HG03064 (cell line): ENCODE results near the gene CLMN.

ENCODE experiments used
- ATAC-seq: cut with Tn5 transposase; IDR thresholded peaks from one replicate; pipeline ENCODE4 v1.9.1; 2021; ENCODE audit warnings: low read depth; ENCODE audit not compliant: unreplicated experiment

CLMN gene

DNA sequence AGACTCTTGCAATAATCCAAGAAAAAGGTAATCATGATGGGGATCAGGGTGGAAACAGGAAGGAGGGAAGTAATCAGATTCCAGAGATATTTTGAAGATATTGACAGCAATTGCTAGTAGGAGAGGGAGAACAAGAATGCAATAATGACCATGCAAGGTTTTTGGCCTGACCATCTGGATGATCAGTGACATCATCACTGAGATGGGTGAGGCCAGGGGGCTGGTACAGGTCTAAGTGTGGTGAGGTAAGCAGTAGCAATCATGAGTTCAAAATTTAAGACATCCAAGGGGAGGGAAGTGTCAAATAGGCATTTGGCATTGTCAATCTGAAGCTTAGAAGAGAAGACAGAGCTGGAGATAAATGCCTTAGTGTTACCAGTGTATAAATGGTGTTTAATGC is 24.8 kb upstream of the CLMN start:
- ATAC-seq: no peak

DNA sequence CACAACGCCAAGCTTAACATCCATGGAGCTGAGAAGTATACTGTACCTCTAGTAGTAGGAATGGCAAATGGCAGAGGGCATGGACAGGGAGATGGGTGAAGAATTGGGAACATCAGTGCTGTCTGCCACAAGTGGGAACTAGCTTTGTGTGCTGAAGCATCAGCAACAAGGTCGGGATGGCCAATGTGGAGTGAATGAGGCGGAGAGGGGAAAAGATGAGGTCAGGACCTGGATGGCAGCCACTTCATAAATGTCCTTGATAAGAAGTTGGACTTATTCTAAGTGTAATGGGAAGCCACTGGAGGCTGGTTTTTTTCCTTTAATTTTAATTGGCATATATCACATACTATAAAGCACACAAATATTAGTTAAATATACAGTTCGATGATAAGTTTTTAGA is 21.9 kb upstream of the CLMN start:
- ATAC-seq: no peak

DNA sequence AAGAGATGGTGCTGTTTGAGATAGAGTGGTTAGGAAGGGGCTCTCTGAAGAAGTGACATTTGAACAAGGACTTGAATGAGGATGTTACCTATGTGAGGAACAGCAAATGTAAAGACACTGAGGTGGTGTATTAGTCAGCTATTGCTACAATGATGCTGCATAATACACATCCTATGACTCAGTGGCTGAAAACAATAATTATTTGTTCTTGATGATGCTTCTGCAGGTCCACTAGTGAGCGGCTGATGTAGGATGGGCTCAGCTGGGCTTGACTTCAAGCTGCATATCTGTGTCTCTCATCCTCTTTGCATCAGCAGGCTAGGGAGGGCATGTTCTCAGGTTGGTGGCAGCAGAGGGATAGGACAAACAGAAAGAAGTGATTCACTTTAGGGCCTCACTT is 21.4 kb upstream of the CLMN start:
- ATAC-seq: no peak

DNA sequence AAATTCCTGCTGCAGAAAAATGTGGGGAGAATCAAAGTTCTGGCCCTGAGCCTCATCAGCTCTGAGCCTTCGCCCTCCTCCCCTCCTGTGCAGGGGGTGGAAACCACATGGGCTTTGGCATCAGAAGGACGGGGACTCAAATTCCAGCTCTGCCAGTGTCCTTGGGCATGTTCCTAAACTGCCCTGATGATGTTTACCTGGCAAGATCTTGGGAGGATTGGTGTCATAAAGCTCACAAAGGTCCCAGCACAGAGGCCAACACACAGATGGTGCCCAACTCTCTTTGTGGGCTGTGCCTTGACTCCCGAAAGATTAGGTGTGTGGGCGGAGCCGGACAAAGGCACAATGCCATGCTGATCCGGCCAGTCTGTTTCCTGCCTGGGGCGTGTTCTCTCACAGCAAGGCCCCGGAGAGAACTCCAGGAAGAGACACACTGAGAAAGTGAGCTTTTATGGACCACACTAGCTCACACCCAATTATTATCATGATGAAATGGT is 20.5 kb upstream of the CLMN start:
- no peak for ATAC-seq

DNA sequence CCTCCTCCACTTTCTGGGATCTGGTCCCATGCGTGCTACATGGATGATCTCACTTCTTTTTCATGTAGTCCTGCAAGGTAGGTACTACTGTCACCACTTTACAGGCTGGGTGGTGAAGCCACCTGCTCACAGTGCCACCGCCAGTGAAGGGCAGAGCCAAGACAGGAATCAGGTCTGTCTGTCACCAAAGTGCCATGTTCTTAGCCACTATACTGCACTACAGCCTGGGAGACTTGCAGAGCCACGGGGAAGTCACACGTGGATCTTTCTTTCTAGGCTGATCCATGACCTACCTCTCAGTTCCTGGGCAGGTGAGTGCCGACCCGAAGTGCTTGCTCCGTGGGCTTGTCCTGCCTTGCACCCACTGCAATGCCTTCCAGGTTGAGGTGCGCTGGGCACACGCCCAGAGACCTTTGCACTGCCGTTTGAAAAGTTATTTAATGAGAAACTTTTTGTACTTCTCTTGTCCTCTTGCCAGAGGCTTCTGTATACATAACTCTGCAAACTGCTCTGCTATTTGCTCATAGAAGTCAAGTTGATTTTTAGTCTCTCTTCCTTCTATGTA is 19.7 kb upstream of the CLMN start:
- ATAC-seq: no peak

DNA sequence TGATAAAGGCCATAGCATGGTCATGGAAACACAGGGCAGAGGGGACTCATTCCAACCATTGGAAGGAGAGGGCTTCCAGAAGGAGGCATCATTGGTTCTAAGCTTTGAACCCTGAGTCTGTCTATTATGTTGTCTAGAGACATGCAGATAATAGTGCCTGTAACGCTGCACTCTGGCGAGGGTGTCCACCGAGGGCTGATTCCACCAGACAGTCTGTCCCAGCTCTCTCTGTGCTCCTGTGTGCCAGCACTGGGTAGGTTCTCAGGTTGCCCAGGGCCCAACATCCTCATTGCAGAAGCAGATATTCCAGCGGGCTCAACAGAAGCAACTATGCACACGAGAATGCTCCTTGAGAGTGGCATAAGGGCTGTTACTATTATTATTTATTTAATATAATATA is 18.7 kb upstream of the CLMN start:
- ATAC-seq: no peak

DNA sequence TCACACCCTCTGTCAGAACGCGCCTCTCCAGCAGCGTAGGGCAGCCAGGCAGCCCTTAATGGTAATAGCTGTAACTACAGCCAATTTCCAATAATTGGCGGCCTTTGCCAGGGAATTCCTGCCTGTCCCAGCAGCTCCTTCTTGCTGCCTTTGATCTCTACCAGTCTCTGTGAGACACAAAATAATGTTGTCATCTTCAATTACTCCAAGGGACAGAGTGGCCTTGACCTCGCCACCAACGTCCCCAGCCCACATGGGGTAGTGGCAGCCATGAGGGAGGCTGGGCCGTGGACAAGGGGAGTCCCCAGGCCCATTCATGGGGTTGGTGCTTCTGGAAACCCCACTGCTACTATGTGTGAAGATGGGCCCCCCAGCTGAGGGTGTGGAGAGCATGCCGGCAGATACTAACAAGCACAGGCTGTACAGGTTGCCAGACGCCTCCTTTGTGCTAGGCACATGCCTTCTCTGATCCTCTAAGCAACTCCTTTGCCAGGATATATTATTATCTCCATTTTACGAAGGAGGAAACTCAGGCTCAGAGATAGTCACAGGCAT is 17.4 kb upstream of the CLMN start:
- ATAC-seq: no peak

DNA sequence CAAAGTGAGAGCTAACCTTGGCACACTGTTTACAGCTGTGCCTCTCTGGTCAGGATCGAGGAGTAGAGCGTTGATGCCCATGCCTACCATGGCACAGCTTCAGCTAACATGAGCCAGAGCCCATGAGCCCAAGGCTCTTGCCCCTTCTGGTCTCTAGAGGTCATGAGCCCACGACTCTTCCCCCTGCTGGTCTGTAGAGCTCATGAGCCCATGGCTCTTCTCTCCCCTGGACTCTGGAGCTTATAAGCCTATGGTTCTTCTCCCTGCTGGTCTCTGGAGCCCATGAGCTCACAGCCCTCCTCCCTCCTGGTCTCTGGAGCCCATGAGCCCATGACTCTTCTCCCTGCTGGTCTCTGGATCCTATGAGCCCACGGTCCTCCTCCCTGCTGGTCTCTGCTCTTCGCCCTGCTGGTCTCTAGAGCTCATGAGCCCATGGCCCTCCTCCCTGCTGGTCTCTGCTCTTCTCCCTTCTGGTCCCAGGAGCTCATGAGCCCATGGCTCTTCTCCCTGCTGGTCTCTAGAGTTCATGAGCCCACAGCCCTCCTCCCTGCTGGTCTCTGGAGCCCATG is 16.6 kb upstream of the CLMN start:
- ATAC-seq: no peak

DNA sequence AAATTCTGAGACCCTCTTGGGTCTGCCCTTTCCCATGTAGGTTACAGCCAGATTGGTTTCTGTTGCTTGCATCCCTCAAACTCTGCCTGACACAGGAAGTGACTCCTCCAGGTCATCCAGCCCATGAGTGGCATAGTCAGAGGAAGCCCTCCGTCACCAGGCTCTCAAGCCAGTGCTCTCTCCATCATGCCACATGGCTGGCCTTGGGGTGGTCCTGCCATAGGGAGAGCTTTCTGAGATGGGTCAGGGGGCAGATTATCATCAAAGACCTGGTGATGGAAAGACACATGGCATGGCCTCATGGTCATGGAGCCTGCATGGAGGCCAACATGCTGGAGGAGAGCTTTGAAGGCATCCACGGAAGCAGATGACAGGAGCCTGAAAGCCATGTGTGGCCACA is 15.4 kb upstream of the CLMN start:
- ATAC-seq: no peak

DNA sequence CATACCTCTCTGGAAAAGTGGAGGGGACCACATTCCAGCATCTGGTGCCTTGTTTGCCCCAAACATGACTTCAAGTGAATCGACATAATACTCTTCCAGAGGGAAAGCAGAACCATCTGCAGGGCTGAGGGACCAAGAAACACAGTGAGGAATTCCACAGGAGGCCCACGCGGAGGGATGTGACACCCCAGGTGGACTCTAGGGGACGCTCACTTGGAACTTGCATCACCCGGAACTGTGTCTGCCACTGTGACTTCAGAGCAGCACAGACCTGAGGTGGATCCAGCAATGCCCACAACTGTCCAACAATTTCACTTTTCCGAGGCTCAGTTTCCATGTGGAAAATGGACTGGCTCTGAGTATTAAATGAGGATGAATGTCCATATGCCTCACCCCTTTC is 14.3 kb upstream of the CLMN start:
- no peak for ATAC-seq

DNA sequence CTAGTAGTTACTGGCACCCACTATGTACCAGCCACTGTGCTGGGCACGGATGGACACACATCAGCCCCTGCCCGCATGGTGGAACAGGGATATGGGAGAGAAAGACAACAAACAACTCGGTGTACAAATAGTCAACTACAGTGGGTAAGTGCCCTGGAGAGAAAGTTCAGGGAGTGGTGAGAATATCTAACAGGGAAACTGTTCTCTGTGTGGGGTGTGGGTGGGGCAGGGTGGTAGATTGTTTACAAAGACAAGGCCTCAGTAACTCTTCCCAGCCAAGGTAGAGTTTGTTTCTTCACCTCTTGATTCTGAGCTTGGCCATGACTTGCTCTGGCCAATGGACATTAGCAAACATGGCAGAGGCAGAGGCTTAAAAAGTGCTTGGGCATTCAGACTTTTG is 12.9 kb upstream of the CLMN start:
- ATAC-seq: no peak

DNA sequence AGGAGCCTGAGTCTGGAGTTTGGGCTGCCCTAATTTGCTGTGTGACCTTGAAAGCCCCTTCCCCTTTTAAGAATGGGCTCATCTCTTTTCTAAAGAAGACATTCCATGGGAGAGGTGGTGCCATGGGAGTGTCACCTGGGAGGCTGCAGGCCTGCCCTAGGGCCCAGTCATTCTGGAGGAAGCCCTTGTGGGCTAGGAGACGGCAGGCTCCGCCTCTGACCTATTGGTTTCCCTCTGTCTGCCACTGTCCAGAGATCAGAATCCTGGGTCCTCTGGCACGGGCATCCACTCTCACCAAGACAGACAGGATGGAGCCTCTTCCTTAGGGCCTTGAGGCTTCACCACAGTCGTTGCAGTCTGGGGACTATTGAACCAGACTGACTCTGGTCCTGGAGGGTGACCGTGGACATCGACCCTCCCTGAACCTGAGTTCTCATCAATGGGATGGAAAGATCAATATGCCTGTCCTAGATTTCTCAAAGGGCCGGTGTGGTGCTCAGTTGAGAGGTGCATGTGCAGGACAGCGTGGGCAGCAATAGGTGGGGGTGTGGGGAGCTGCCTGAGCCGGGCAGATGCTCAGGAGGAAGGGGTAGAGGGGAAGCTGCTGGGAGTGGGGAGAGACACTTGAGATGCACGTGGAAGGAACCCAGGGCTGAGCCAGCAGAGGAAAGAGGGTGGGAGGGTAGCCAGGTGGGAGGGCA is 12.2 kb upstream of the CLMN start:
- no peak for ATAC-seq

DNA sequence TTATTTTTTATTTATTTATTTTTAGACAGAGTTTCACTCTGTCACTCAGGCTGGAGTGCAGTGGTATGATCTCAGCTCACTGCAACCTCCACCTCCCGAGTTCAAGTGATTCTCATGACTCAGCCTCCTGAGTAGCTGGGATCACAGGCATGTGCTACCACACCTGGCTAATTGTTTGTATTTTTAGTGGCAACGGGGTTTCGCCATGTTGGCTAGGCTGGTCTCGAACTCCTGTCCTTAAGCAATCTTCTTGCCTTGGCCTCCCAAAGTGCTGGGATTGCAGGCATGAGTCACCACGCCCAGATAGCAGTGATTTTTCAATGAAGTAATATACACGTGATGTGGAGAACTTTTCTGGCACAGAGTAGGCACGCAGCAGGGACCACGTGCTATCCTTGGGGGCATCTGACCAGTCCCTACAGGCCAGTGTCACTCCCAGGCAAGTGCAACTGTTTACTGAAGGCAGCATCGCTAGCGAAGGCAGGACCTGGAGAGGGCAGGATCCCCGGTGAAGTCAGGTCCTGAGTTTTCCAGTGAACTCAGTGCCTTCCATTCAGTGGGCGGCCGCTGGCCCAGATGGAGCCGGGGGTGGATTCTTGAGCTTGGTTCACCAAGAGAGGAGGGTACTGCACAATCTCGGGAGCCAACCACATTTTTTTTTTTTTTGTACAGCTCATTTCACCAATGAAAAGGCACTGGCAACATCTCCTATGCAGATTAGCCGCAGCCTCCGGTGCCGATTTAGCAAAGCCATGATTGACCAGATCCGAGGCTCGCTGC is 11.1 kb upstream of the CLMN start:
- no peak for ATAC-seq

DNA sequence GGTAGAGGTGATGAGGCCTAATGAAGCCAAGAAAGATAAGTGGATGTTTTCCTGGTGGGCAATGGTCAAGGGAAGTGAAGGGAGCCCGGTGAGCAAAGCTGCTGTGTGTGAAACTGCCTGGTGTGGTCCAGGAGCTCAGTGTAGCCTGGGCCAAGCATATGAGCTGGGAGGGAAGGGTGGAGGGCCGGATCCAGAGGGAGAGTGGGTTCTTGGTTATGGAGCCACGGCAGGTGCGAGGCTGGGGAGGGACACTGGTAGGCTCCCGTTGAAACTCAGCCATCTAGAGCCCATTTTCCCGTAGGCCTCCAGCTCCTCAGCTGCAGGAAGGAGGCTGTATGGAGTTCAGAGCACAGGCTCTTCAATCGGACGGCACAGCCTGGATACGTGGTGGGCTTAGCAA is 10.2 kb upstream of the CLMN start:
- ATAC-seq: no peak

DNA sequence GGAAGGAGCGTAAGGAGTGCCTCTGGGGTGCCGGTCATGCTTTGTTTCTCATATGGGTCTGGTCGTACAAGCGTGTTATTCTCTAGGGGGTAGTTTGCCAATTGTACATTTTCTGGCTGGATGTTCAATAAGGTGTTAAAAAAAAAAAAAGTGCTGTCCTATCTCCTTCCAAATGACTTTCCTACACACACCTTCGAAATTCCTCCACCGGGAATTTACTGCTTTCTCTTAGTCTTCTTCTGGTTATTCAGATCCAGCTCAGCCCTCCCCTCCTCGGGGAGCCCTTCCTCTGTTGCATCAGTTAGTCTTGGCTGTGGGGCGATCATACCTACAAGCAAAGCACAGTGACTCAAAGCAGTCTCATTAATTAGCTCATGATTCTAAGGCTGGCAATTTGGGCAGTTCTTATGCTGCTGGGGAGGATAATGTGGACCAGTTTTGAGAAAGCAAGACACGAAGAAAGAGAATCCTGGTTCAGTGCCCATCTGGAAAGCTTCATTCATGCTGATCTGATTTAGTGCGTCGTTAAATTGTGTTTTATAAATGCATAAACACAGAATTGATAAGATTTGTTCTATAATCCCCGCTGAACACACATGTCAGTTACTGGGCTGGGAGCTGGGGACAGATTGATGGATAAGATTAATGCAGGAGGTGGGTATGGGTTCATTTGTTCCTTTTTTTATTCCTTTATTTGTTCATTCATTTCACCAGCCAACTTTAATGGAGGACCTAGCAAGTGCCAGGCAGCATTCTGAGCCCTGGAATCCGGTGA is 9.2 kb upstream of the CLMN start:
- ATAC-seq: no peak

DNA sequence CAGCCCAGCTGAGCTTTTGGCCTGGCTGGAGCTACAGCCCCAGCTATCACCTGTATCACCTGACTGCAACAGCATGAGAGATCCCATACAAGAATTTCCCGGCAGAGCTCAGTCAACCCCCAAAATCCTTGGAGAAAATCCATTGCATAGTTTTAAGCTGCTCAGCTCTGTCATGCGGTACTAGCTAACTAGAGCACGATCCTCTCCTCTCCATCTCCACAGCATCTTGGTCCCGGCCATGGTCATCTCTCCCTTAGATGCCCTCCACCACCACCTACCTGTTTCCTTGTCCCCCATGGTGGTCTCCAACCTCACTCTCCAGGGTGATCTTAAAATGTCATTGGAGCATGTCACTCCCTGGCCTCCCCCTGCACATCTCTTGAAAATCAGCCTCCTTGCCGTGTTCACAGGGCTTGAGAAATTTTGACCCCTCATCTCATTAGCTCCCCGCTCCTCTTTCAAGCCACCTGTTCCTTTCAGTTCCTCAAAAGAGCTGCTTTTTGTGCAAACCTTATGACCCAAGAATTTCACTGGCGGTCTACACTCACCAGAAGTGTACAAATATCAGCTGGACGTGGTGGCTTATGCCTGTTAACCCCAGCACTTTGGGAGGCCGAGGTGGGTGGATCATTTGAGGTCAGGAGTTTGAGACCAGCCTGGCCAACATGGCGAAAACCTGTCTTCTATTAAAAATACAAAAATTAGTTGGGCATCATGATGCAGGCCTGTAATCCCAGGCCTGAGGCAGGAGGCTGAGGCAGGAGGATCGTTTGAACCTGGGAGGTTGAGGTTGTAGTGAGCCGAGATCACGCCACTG is 8.1 kb upstream of the CLMN start:
- ATAC-seq: peak; percentile 96

DNA sequence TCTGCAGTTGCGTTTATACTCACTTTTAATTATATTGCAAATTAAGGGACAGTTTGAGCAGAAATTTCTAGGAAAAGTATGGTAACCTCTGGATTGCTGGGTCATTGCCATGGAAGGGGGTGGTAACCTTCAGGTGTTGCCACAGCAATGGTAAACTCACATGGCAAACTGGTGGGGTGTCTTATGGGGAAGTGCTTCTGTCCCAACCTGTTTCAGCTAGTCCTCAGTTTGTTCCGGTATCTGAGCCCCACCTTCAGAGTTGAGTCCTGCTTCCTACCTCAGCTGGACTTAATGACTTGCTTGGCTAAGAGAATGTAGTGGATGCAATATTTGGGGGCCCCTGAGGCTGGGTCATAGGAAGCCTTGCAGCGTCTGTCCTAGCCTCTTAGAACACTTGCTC is 7.3 kb upstream of the CLMN start:
- ATAC-seq: peak; percentile 16

DNA sequence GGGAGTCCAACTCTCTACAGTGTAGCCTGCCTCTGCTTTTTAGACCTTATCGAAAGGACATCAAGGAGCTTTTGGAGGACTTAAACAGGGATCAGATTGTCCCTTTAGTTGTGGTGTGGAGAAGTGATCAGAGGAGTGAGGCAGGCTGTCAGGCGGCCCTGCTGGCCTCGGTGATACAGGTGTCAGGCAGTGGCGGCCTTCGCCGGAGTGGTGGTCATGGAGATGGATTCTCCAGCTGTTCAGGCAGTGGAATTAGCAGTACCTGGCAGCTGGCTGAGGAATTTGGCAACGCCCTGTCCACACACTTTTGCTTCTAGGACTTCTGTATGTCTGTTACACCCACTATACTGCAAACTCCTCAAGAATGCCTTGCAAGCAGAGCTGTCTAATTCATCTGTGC is 4.2 kb upstream of the CLMN start:
- ATAC-seq: no peak

DNA sequence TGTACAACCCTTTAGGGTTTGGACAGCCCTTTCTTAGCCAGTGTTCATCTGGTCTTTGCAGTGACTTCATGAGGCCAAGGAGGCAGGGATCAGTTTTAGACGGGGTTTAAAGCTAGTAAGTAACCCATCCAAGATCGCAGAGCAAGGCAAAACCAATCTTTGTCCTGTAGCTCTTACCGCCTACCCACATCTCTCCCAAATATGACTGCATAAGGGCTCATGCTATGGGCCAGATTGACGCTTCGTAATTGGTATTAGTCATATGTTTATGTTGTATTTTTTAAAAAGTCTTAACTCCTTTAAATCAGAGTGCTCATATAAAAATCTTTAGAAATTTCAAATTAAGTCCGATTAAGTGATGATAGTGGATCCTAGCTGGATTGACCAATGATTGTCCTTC is 3.7 kb upstream of the CLMN start:
- ATAC-seq: no peak

DNA sequence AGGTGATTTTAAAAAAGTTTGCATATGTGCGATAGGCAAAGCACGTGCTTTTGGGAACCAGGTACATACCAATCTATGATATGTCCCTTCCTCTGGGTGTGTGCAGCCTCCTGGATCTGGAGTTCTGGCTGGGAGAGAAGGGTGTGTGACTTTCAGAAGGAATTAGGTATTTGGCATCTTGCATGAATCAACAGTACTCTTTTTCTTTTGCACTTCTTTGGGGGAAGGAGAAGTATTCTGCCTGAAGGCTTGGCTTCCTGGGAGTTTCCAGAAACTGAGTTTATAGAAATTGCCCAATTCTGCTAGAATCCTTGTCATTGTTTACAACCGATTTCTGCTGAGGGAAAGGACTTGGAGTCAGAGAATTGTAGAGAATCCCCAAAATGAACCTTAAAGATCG is 2.9 kb upstream of the CLMN start:
- no peak for ATAC-seq
